ENCODE data around the gene CSTF2T.

DNA sequence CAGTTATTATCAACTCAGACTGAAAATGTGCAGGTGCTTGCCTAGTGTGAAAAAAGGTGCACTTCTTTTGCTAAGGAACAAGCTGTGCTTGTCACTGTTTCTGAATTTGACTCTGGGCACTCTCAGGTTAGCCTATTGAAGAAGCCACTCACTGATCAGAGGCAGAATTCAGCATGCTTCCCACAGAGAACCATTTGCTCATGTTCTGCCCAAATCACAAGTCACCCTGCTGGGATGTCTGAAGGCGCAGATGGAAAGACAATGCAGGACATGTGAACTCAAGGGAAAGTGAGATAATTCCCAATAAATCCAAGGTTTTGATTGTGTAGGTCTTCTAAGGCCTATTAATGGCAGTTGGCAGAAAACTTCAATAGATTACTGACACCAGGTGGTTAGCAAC lies 47.8 kb upstream of the CSTF2T start:
- TF ChIP-seq, protein P1, sequence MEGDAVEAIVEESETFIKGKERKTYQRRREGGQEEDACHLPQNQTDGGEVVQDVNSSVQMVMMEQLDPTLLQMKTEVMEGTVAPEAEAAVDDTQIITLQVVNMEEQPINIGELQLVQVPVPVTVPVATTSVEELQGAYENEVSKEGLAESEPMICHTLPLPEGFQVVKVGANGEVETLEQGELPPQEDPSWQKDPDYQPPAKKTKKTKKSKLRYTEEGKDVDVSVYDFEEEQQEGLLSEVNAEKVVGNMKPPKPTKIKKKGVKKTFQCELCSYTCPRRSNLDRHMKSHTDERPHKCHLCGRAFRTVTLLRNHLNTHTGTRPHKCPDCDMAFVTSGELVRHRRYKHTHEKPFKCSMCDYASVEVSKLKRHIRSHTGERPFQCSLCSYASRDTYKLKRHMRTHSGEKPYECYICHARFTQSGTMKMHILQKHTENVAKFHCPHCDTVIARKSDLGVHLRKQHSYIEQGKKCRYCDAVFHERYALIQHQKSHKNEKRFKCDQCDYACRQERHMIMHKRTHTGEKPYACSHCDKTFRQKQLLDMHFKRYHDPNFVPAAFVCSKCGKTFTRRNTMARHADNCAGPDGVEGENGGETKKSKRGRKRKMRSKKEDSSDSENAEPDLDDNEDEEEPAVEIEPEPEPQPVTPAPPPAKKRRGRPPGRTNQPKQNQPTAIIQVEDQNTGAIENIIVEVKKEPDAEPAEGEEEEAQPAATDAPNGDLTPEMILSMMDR (IDR thresholded peaks at IDR 0.05 in 8 of 11, conservative IDR thresholded peaks at IDR 0.05 in 3 of 11) = no peak
- TF ChIP-seq POLR2A (IDR thresholded peaks at IDR 0.05) = no peak

All from spleen (tissue), 7 donors.